WTC11 (cell line): Measurements from ENCODE around the gene ANTXR1.

ENCODE experiments used
- CREM ChIP-seq: sonication (generic); formaldehyde crosslinking; IDR thresholded peaks from 2 replicates; pipeline ENCODE4 v1.8.1; 2022; ENCODE audit warnings: mild to moderate bottlenecking, missing genetic modification reagents, moderate library complexity
- CTCF ChIP-seq: fragments of 200-600 bp; IDR thresholded peaks from 2 replicates; pipeline ENCODE4 v1.8.0; 2022; ENCODE audit warnings: antibody characterized with exemption
- E2F5 ChIP-seq: sonication (generic); formaldehyde crosslinking; IDR thresholded peaks from 2 replicates; pipeline ENCODE4 v1.8.1; 2022; ENCODE audit warnings: mild to moderate bottlenecking, moderate library complexity, missing genetic modification reagents
- FOXP4 ChIP-seq: sonication (generic); formaldehyde crosslinking; IDR thresholded peaks from 2 replicates; pipeline ENCODE4 v1.8.0; 2022; ENCODE audit warnings: mild to moderate bottlenecking, missing genetic modification reagents
- NR1H2 ChIP-seq: sonication (generic); formaldehyde crosslinking; IDR thresholded peaks from 2 replicates; pipeline ENCODE4 v1.9.0; 2021; ENCODE audit warnings: mild to moderate bottlenecking, moderate library complexity, missing genetic modification reagents
- PRRX2 ChIP-seq: fragments of 250-450 bp; sonication (Bioruptor Pico); IDR thresholded peaks from 2 replicates; pipeline ENCODE4 v1.8.0; 2021; ENCODE audit warnings: mild to moderate bottlenecking
- SP1 ChIP-seq: sonication (generic); formaldehyde crosslinking; conservative IDR thresholded peaks from 2 replicates; pipeline ENCODE4 v1.8.1; 2022; ENCODE audit warnings: missing genetic modification reagents
- TCF7 ChIP-seq: sonication (generic); formaldehyde crosslinking; IDR thresholded peaks from 2 replicates; pipeline ENCODE4 v1.8.0; 2022; ENCODE audit warnings: mild to moderate bottlenecking, low read depth, missing genetic modification reagents, moderate library complexity
- ZNF416 ChIP-seq: fragments of 250-450 bp; sonication (Bioruptor Pico); IDR thresholded peaks from 2 replicates; pipeline ENCODE4 v1.9.0; 2021; ENCODE audit warnings: mild to moderate bottlenecking, inconsistent platforms
- TF ChIP-seq, protein P1 (sequence below): sonication (generic); formaldehyde crosslinking; IDR thresholded peaks from 2 replicates; pipeline ENCODE4 v1.8.0; 2022; ENCODE audit warnings: mild to moderate bottlenecking, missing genetic modification reagents
- TF ChIP-seq, protein P2 (sequence below): sonication (generic); formaldehyde crosslinking; IDR thresholded peaks from 2 replicates; pipeline ENCODE4 v1.8.1; 2023; ENCODE audit warnings: mild to moderate bottlenecking, missing genetic modification reagents, moderate library complexity
- TF ChIP-seq, protein P3 (sequence below): sonication (generic); formaldehyde crosslinking; IDR thresholded peaks from 2 replicates; pipeline ENCODE4 v1.8.1; 2023; ENCODE audit warnings: mild to moderate bottlenecking, missing genetic modification reagents, moderate library complexity

DNA sequence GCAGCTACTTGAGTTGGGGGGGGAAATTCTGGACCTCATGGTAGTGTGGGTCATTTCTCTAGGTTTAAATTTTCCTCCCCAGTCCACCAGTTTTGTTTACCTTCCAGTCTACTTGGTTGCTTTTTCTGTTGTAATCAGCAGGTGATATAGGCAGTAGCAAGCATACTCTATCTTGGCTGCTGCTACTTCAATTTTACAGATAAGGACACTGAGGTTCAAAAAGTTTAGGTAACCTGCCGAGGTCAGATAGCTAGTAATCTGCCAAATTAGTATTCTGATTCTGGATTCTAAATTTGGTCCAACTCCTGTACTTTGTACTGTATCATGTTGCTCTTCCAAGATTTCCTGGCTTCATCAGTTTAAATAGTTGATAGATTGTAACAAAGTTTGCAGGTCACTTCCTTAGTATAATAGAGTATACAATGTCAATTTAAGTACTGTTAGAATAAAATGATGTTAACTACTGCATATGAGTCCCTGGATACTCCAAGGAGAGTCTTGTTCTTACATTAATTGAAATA is 34.7 kb downstream of the ANTXR1 start:
- TF ChIP-seq TCF7 = no peak
- TF ChIP-seq, protein P1, sequence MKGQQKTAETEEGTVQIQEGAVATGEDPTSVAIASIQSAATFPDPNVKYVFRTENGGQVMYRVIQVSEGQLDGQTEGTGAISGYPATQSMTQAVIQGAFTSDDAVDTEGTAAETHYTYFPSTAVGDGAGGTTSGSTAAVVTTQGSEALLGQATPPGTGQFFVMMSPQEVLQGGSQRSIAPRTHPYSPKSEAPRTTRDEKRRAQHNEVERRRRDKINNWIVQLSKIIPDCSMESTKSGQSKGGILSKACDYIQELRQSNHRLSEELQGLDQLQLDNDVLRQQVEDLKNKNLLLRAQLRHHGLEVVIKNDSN (CRISPR knock-in tag) = no peak
- TF ChIP-seq, protein P2, sequence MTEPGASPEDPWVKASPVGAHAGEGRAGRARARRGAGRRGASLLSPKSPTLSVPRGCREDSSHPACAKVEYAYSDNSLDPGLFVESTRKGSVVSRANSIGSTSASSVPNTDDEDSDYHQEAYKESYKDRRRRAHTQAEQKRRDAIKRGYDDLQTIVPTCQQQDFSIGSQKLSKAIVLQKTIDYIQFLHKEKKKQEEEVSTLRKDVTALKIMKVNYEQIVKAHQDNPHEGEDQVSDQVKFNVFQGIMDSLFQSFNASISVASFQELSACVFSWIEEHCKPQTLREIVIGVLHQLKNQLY (CRISPR knock-in tag) = no peak
- TF ChIP-seq, protein P3, sequence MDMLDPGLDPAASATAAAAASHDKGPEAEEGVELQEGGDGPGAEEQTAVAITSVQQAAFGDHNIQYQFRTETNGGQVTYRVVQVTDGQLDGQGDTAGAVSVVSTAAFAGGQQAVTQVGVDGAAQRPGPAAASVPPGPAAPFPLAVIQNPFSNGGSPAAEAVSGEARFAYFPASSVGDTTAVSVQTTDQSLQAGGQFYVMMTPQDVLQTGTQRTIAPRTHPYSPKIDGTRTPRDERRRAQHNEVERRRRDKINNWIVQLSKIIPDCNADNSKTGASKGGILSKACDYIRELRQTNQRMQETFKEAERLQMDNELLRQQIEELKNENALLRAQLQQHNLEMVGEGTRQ (CRISPR knock-in tag) = no peak
- TF ChIP-seq E2F5 = no peak
- no peak for TF ChIP-seq SP1
- no peak for TF ChIP-seq CREM (CRISPR knock-in tag)
- no peak for TF ChIP-seq CTCF
- no peak for TF ChIP-seq PRRX2 (CRISPR knock-in tag)
- TF ChIP-seq NR1H2 = no peak
- no peak for TF ChIP-seq FOXP4 (CRISPR knock-in tag)
- TF ChIP-seq ZNF416 = no peak
